SK-N-DZ (cell line): ENCODE results near the gene HMGN4.
"Not testable (repeated sequence)": the region's sequence is repeated elsewhere in the genome, so short reads cannot be mapped to it uniquely, and the experiment has no call there.

Experiments
- DNase-seq: peaks from one replicate; pipeline ENCODE4 v3.0.0-alpha.2; 2015; ENCODE audit warnings: low spot score

The HMGN4 gene

DNA sequence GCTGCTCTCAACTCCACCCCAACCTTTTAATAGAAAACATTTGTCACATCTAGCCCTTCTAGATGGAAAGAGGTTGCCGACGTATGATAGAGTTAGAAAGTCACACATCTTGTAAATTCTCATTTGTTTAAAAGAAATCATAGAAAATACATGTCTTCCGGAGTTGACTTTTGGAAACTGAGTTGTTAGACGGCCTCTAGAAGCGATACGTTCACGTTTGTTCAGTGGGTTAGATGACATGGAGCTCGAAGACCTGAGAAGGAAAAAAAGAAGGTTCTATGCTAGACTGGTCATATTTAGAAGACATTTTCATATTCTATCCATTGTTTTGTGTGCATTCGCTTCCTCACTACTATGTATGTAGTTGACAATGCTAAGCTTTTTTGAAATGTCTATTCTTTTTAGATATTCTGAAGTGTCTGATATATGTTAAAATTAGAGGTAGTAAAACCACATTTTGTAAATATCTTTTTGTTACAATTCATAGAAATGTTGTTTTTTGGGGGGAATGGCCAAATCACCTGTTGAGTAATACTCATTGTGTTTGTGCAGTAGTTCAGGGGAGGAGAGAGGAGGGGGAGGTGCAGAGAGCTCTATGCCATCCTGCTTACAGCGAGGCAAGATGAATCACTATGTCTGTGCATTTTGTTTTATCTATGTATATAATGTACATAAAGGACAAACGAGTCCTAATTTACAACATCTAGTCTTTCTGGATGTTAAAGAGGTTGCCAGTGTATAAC lies 15.5 kb upstream of the HMGN4 start:
- DNase-seq: not testable (repeated sequence)

DNA sequence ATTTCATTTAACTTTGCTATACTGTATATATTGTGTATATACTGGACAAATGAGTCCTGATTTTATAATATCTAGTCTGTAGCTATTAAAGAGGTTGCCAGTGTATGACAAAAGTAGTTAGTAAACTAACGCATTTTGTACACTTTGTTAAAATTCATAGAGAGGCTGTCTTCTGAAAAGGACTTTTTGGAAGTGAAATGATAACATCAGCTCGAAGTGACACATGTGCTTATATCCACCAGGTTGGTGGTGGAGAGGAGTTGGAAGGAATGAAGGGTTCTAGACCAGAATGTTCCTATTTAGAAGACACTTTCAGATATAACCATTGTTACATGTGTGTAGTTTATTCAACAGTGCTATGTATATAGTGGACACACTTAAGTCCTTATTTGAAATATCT lies 13.9 kb upstream of the HMGN4 start:
- not testable (repeated sequence) for DNase-seq

DNA sequence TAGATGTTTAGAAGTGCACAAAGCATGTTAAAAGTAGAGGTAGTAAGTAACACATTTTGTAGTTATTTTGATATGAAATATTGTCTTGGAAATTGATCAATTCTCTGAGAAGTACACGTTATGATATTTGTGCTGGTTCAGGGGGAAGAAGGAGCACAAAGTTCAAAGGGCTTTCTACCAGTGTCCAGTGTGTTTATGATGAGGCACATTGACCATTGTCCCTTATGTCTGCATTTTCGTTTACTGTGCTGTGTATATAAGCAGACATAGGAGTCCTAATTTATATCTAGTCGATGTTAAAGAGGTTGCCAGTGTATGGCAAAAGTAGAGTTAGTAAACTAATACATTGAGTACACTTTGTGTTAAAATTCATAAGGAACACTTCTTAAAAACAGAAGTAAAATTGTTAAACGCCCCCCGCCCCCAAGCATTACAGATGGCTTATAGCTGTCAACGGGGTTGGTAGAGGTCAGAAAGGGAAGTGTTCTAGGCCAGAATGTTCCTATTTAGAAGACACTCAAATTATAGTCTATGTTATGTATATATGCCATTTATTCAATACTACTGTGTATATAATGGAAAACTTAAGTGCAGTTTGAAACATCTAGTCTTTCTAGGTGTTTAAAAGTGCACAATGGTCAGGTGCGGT lies 13.3 kb upstream of the HMGN4 start:
- DNase-seq: no peak

DNA sequence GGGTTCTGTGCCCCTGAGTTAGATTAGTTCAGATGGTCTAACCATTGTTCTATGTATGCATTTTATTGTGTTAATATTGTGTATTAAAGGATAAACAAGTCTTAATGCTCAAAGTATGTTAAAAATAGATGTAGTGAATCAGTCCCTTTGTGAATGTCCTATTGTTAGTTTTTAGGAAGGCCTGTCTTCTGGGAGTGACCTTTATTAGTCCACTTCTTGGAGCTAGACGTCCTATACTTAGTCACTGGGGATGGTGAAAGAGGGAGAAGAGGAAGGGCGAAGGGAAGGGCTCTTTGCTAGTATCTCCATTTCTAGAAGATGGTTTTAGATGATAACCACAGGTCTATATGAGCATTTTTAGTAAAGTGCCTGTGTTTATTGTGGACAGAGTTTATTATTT lies 12.3 kb upstream of the HMGN4 start:
- DNase-seq: no peak

DNA sequence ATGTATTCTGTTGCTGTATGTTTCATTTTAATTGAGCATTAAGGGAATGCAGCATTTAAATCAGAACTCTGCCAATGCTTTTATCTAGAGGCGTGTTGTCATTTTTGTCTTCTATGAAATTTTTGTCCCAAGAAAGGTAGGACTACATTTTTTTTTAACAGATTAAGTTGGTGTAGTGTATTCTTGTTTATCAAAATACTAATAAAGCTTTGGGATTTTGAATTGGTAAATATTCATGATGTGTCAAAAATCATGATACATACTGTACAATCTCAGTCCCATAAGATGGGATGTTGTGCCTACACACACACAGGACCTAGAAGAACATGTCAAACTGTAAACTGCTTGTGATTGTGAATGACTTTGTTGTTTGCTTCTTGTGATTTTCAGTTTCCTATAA lies 11.2 kb upstream of the HMGN4 start:
- no peak for DNase-seq

DNA sequence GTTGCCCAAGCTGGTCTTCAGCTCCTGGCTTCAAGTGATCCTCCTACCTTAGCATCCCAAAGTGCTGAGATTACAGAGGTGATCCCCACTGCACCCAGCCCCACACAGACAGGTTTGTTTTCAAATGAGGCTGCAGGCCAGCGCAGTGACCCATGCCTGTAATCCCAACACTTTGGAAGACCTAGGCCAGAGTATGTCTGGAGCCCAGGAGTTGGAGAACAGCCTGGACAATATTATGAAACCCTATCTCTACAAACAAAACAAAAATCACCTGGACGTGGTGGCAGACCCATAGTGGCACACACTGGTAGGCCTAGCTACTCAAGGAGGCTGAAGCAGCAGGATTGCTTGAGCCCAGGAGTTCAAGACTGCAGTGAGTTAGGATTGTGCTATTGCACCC lies 8.0 kb upstream of the HMGN4 start:
- DNase-seq: no peak

DNA sequence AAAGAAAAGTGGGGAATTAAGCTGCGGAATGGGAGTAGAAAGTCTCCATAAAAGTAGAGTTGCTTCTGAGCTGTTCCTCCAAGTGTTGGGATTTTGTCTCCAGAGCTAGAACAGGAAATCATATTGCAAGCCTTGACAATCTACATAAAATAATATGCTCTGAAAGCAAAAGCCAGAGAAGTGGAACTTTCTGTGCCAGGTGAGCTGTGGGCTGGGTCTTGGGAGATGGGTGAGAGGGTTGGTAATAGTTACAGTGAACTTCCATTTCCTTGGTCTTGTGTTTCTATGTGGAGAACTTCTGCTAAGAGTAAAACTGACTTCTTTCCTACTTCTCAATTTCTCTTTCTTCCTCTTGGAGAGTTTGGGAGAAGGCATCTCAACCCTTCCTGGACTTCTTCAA lies 6.3 kb upstream of the HMGN4 start:
- DNase-seq: no peak

DNA sequence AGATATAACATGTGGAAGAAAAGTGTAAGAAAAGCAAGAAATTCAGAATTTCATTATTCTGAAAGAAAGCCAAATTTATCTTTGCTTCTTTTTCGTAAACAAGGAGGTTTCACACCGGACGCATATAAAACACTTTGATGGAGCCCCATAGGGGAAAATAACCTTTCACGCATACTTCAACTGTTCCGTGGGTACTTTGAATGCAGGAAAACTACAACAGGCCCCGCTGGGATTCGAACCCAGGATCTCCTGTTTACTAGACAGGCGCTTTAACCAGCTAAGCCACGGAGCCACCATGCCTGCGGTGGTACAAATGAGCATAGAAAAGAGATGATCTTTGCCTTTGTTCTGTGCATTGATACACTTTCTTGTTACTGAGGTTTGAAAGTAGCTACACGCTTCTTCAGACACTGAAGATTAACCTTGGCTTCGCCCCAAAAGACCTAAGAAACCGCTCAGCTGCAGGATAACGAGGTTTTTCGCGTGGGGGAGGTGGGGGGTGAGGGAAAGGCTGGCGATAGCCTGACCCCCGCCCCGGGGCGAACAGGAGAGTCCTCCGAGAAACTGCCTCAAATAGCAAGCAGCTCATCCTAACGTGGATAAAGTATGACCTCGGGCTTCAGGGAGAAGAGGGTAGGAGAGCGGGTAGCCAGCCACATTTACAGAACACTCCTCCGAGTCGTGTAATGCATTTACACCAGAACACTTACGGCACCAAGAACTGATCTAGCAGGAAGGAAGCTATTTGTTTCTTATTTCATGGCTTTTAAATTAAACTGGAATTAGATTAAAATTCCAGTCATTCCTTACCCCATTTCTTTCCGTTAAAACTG lies 5.3 kb upstream of the HMGN4 start:
- DNase-seq: peak; percentile 91

DNA sequence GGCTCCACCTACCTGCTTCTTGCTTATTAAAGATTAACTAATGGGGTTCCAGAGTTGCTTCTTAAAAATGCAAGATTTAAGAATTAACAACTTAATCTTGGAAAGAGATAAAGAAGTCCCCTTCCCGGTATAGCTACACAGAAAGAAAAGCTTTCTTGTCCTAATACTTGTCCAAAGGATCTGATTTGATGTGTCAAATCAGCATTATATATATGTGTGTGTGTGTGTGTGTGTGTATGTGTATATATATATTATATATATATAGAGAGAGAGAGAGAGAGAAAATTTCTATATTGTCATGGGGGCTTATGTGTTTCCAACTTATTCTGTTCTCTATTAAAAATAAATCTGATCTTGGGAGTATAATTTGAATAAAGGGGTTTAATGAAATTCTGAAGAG lies 4.6 kb upstream of the HMGN4 start:
- no peak for DNase-seq

DNA sequence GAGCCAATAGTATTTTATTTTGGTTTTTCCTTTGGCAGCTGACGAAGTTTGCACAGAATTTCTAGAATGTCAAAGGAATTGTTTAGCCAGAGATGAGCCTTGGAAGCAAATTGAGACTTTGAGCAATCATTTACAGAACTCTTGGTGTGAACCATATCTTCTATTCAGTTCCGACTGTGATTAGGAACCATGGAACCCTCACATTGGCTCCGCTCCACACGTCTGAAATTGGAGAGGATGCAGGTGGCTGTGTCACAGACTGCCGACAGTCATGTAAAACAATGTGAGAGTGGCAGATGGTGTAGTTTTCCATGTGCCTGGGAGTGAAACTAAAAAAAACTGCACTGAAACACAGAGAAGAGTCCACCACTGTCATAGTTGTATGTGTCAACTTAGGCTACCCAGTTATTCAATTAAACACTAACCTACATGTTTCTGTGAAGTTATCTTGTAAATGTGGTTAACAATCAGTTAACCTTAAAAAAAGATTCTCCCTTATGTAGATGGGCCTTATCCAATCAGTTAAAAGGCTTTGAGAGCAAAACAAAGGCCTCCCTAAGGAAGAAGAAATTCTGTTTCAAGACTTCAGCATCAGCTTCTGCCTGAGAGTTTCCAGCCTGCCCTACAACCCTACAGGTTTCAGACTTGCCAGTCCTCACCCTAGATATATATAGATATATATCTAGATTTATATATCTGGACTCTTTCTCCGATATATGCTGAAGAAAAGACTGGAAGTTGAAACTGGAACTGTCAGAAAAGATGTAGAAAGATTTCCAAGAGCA lies 3.3 kb upstream of the HMGN4 start:
- DNase-seq: no peak

DNA sequence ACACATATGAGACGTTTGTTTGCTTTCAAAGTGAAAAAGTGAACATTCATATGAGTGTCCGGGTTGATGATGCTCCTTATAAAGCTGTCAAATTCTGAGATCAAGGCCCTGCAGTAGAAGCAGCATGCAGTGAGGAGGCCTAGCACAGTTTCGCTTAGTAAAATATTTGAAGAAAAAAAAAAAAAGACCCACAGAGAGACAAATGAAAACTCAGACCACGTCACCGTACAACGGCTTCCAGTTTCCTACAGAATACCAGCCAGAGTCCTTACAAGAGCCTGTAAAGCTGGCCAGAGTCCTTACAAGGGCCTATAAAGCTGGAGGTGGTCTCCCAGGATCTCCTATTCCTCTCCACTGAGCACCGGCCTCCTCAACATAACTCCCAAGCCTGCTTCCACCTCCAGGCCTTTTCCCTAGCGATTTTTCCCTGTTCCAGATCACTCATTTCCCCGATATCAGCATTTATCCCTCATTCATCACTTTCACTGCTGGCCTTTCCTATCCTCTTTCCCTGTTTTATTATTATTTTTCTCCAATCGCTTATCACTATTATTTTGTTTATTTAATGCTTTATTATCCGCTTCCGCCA lies 1.5 kb upstream of the HMGN4 start:
- peak; percentile 82 for DNase-seq

DNA sequence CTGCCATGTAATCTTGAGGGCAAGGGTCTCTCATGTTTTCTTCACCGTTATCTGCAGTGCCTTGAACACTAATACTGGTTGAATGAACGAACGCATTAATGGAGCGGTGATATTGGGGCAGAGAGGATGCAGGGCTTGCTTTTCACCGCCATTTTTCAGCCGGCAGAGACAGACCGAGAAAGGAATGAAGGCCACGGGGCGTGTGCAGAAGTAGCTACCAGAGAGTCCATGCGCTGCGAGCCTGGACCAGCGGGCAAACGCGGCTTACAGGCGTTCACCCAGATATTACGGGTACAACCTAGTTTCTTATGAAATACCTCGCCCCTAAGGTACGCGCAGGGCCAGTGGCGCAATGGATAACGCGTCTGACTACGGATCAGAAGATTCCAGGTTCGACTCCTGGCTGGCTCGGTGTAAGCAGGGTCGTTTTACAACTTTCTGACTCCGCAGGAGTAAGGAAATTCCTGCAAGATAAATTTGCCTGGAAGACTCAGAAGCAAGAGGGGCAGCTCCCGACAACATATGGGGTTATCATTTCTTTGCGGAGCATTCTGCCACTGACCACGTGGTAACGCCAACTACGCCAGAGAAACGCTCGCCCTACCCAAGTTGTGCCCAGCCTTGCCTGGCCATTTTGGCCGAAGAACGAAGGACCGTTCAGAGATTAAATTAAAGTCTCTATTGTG lies 863 bp upstream of the HMGN4 start:
- peak; percentile 94 for DNase-seq

DNA sequence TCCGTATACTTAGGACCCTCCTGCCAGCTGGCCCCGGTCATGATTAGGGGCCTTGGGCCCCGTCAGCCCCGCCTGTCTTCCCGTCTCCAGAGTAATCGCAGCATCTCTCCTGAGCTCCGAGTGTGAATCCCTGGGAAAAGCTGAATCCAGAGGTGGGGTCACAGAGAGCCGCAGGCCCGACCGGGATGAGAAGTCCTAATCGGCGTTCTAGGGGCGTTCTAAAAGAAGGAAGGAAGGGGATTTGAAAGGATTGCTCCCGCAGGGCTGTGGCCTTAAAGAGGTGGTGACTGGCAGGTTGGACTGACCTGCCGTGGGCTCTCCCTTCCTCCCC lies 371 bp downstream of the HMGN4 start:
- DNase-seq: no peak

DNA sequence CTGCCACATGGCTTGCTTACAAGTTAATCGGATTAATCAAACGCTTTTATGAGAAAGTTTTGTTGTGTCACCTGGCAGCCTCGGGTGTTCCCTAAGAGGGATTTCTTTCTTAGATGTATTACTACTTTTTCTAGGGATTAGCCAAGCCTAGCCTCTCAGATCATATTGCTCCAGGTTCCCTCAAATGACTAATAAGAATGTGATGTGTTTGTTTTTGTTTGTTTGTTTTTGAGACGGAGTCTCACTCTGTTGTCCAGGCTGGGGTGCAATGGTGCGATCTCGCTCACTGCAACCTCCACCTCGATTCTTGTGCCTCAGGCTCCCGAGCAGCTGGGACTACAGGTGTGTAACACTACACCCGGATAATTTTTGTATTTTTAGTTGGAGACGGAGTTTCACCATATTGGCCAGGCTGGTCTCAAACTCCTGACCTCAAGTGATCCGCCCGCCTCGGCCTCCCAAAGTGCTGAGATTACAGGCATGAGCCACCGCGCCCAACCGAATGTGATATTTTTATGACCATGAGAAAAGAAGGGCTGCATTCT lies 977 bp downstream of the HMGN4 start:
- no peak for DNase-seq

DNA sequence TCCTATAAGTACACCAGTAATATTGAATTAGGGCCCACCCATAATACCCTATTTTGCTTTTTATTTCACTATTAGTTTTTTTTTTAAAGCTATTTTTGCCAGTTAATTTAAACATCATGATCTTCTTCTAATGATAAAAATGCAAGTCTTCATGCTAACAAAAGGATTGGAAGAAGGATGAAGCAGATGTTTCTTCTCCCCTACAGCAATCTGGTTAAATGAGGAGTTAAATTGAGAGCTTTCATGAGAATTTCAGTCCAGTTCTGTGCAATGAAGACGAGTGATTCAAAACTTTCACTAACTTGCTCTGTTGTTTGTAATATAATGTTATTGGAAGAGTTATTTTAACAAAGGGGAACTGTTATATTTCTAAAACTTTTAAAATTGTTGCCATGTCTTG lies 3.4 kb downstream of the HMGN4 start:
- DNase-seq: no peak

DNA sequence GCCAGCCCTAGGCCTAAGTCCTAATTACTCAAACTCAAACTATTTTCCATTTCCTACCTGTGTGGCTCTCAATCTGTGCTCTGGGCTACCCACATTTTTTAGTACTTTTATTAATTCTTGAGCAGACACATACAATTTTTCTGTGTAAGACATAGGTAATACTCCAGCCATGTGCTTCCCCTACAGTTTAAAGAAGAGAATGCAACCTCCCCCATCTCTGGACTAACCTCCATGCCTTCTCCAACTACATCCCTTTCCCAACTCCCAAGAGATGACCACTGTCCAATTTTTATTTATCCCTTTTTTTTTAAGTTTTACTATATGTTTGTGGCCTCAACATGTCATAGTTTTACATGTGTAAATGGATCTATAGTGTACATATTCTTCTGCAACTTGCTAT lies 5.8 kb downstream of the HMGN4 start:
- no peak for DNase-seq

DNA sequence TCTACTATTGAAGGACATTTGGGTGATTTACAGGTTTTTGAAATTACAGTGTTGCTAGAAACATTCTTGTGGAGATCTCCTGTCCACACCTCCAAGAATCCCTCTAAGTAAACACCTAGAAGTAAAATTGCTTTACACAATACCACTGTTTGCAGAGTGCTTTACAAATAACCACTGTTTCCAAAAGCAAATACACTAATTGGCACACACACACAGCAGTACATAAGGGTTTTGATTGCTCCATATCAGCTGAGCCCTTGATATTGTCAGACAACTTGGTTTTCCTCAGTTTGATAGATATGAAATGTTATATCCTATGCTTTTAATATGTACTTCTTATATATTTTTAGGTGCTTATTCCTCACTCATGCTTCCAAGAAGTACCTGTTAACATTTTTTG lies 6.3 kb downstream of the HMGN4 start:
- DNase-seq: no peak

DNA sequence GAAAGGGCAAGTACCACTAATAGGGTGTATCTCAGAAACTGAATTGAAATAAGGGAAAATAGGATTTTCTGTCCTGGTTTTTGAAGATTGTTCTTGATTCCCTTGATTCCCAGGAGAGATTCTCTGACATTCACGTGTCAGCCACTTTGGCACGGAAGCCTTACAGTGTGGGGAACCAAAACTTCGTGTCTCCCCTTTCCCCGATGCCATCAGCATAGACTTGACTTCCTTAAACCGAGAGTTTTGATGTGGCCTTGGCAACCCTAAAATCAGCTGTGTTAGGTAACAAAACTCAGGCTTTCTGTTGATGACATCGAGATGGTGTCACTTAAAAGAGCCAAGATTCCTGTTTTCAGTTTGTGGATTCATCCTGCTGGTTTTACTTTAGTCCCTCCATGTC lies 7.5 kb downstream of the HMGN4 start:
- no peak for DNase-seq

DNA sequence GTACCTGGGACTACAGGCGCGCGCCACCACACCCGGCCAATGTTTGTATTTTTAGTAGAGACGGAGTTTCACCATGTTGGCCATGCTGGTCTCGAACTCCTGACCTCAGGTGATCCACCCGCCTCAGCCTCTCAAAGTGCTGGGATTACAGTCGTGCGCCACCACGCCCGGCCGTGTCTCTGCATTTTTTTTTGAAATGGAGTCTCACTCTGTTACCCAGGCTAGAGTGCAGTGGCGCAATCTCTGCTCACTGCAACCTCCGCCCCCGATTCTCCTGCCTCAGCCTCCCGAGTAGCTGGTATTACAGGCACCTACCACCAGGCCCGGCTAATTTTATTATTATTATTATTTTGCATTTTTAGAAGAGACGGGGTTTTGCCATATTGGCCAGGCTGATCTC lies 9.2 kb downstream of the HMGN4 start:
- not testable (repeated sequence) for DNase-seq

DNA sequence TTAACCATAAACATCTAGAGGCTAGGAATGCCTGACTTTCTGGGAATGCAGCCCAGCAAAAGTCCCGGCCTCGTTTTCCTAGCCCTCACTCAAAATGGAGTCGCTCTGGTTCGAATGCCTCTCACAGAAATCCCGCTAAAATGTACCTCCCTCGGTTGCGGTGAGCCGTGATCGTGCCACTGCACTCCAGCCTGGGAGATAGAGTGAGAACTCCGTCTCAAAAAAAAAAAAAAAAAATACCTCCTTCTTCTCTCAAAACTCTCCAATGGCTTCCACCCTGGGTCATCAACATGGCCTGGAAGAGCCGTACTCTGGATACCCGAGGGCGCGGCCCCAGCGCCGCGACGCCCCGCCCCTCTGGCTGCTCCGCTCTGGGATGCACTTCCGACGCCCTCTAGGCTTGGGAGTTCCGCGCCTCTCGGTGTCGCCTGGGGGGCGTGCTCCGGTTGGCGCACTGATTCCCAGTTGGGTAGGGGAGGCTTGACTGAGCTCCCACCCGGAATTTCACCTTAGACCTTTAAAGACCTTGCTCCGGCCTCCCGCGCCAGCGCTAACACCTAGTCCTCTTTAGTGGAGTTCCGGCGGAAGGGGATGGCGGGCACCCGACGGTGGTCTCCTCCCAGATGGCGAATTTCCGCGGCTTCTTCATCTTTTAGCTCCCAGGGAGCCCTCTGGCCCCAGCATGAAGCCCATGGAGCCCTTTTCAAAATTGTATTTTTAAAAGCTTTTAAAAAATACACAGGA lies 12.3 kb downstream of the HMGN4 start:
- DNase-seq: peak; percentile 89
